ENCODE data around the gene LRRK1.

The LRRK1 gene

DNA sequence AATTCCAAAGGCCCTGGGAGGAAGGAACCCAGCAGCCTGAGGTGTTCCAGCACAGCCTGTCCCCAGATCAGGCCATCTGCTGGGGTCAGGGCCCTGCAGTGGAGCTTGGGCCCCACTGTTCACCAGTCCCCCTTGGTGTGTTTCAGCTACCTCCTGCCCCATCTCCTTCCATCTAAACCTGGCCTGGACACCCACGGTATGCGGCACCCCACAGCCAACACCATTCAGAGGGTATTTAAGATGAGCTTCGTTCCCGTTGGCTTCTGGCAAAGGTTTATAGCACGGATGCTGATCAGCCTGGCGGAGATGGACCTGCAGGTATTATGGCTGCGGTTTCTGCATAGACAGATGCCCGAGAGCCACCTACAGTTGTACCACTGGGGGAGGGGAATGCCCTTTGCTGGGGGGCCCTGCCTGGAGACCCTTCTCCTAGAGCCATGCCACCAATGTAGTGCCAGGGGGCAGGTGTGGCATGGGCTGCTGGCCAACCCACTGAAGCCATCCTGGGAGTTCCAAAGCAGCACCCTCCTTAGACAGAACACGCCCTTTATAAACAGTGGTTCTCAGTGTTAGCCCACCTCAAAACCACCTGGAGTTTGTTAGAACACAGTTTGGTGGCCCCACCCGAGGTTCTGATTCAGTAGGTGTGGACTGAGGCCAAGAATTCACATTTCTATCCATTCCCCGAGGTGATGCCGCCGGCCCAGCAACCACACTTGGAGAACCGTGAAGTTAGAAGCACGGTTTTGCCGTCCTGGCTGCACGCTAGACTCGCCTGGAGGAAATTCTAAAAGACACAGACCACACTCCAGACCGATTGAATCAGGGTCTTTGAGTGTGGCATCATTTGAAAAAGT, 126.9 kb downstream of the LRRK1 start:
- DNase-seq: no peak

DNA sequence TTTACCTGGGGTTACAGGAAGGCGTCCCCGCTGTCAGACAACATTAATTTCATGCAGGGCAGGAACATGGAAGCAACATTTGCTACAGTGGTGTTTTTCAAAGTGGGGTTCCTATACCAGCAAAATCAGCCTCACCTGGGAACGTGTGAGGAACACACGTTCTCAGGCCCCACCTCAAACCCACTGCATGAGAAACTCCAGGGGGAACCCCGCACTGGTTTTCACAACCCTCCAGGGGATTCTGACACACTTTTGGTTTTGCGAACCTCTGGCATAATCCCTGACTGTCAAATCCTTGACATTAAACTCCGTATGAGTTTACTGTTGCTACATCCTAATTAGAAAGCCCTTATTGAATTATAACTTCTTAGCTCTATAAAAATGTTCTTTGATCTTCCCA, 127.7 kb downstream of the LRRK1 start:
- DNase-seq: no peak

DNA sequence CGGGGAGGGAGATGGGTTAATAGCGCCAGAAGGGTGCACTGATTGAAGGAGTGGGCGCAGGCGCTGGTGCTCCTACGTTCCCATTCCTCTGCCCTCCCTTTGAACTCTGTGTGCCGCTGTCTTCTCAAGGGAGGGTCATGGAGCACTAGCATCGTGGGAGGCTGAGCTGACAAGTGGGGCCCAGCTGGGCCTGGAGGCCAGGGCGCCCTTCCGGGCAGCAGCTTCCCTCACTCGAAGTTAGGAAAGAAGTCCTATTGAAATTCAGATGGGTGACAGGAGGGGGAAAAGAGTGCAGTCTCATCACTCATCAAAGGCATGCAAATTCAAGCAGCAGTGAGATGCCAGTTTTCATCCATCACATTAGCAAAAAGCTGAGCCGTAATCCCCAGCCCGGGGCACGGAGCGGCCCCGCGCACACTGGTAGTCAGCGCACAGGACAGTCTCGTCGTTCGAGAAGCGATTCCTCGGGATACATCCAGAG, 128.2 kb downstream of the LRRK1 start:
- DNase-seq: no peak

DNA sequence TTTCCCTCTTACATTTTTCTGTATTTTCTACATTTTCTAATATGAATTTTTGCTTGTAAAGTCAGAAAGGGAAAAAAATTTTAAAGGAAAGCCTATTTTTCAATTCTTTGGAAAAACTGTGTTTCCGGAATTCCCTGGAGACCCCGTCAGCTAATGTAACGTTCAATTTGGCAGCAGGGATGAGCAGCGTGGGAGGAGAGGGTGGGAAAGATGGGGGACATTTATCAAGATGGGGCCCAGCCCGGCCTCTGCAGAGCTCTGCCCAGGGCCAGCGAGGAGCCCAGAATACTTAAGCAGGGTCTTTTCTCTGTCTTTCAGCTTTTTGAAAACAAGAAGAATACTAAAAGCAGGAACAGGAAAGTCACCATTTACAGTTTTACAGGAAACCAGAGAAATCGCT, 129.0 kb downstream of the LRRK1 start:
- DNase-seq: no peak

DNA sequence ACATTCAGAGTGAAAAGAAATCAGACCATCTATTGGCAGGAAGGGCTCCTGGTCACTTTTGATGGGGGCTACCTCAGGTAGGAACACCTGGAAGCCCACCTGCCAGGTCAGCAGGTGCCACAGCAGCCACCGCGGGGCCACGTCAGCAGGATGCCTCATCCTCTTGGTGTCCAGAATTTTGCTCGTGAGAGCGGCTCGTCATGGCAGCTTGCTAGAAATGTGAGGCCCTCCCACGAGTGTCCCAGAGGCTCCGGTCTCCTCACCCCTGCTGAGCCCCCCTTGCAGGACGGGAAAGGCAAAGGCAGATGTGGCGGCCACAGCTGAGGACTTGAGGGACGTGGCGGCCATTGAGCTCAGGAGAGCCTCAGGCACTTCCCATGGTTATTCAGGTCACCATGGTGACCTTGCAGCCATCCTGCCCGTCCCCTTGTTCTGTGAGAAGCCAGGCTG, 129.4 kb downstream of the LRRK1 start:
- no peak for DNase-seq

DNA sequence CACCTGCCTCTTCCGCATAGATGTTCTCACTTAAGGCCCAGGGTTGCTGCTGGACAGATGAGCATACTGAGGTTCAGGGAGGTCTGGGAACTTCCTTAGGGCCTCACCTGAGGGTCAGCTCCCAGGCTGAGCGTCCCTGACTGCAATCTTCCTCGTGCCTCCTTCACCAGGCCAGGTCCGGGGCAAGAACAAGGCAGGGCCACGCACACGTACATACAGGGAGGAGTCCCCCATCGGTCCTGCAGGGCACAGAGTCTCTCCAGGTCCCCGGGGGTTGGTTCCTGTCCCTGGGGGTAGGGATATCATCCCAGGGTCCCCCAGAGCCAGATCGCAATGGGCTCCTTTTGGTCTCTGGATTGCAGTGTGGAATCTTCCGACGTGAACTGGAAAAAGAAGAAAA, 130.1 kb downstream of the LRRK1 start:
- DNase-seq: no peak

DNA sequence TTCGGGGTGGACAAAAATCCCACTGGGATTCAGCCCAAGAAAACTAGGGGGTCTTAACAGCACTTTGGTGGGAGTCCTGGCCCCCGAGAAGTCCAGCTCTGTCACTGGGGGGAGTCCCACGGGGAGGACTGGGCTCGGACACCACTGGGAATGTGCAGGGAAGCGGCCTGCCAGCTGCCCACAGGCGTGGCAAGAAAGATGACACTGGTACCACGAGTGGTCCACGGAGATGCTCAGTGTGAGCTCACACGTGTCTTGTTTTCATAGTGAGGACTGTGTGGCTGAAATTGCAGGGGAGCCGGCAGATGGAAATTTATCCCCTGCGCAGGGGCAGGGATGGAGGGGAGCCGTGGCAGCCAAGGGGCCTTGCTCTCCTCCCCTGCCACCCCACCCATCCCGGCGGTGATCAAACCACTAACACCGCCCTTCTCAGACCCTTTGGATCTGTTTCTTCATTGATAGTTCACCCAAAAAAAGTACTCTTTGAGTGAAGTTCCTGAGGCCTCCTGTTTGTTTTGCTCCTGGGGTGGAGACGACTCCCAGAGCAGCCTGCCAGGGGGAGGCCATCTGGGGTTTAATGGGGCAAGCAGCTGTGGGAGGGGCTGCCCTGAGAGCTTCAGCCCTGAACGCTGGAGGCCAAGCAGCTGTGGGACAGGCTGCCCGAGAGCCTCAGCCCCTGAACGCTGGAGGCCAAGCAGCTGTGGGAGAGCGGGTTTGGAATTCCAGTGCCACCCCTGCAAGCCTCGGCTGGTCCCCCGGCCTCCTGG, 130.9 kb downstream of the LRRK1 start:
- no peak for DNase-seq

DNA sequence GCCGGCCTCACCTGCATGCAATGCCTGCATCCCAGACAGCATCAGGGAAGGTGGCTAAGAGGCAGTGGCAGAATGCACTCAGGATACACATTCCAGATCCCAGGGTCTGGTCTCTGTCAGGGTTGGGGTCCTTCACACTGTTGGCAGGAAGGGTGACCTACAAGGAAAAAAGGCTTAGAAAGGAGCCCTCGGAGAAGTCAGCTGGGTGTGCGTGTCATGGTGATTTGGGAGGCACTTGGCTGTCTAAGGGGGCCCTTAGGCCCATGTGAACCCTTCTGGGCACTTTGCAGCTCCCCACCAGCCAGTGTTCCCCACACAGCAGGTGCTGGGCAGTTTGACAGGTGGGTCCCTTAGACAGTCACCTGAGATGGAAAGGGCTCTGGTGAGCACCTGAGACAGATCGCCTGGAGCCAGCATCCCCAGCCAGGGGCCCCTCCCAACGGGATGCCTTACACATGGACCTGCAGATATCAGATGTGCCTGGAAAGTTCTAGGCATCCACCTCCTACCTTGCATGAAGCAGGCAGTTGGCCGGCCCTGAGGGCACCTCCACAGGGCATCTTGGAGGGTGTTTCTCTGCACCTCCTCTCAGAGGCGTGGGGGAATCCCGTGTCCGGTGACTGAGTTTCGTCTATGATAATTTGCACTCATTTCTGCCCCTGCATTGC, 131.6 kb downstream of the LRRK1 start:
- no peak for DNase-seq

DNA sequence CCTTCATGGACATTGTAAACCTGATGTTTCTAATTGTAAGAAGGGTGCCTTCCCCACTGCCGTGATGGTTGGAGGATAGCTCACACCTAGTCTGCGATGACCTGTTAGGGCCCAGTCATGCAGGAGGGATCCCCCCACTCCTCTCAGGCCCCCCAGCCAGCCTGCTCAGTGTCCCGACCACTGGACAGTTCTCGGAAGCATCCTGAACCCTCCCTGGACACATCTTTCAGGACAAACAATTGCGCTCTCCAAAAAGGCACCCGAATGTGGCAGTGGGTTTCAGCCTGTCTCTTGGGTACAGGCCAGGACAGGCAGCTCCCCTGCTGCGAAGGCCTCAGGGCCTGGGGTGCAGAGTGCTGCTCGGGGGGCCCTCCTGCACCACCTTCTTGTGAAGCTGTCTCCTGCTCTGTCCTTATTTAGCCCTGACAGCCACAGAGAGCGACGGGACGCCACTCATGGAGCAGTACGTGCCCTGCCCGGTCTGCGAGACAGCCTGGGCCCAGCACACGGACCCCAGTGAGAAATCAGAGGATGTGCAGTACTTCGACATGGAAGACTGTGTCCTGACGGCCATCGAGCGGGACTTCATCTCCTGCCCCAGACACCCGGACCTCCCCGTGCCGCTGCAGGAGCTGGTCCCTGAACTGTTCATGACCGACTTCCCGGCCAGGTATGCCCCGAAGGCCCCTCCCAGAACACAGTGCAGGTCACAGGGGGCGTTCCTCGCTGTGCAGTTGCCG, 132.3 kb downstream of the LRRK1 start:
- DNase-seq: no peak

DNA sequence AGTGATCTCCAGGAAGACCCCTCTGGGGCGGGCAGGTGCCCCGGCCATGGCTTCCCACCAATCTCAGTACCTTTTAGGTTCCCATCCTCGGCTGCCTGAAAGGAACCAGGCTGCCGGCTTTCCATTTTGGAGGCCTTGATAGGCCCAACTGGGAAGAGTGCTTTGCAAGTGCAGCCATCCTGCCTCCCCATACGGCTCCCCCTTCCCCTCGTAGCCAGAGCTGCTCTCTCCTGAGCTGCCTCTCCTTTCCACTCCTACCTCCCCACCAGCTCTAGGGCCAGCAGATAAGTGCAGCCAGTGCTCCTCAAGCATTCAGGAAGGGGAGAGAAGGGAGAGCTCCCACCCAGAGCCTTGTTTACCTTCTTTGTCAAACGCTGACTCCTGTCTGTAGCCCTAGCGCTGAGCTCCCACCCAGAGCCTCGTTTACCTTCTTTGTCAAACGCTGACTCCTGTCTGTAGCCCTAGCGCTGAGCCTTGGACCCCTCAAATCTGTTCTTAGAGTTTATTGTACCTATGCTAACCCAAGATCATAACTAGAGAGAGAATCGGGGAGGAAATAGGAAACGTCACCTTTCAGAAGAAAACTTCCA, 133.0 kb downstream of the LRRK1 start:
- no peak for DNase-seq

DNA sequence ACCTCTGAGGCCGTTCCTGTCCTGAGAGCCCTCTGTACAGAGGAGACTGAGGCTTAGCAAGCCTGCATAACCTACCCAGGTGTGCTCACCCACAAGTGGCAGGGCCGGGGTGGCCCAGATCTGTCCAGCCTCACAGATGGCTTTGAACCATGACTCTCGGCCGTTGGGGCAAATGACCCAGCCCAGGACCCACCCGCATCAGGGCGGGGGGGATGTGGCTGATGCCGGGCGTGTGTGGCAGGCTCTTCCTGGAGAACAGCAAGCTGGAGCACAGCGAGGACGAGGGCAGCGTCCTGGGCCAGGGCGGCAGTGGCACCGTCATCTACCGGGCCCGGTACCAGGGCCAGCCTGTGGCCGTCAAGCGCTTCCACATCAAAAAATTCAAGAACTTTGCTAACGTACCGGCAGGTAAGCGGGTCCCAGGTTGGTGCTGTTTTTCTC, 133.5 kb downstream of the LRRK1 start:
- DNase-seq: no peak

DNA sequence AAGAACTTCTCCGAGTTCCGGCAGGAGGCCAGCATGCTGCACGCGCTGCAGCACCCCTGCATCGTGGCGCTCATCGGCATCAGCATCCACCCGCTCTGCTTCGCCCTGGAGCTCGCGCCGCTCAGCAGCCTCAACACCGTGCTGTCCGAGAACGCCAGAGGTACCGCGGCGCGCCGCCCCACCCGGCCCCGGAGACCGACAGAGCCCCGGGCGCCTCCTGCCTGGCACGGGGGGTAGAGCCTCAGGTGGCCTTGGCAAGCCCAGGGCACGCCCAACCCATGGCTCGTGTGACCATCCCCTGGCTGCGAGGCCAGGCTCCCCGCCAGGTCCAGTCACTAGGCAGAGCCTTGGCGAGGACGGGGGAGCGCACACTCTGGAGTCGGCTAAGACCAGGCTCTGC, 134.1 kb downstream of the LRRK1 start:
- DNase-seq: no peak

DNA sequence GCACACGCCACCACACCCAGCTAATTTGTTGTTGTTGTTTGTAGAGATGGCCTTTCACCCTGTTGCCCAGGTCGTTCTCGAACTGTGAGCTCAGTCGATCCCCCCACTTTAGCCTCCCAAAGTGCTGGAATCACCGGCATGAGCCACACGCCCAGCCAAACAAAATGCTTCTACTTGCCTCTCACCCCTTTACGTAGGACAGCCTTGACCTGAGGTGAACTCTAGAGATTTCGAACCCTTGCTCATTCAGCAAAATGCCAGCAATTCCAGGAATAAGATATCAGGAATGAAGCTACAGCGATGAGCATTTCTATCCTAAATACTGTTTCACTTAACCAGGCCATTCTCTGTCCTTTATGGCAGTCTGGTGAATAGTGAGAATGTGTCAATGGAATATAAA, 135.0 kb downstream of the LRRK1 start:
- no peak for DNase-seq

DNA sequence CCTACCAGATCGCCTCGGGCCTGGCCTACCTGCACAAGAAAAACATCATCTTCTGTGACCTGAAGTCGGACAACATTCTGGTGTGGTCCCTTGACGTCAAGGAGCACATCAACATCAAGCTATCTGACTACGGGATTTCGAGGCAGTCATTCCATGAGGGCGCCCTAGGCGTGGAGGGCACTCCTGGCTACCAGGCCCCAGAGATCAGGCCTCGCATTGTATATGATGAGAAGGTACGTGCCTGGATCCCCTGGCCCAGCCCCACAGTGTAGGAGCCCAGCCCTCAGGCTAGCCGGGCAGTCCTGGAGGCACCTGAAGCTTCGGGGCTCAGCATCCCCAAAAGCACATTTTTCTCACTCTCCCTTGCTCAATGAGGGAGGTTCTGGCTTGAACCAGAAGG, 135.8 kb downstream of the LRRK1 start:
- DNase-seq: no peak

DNA sequence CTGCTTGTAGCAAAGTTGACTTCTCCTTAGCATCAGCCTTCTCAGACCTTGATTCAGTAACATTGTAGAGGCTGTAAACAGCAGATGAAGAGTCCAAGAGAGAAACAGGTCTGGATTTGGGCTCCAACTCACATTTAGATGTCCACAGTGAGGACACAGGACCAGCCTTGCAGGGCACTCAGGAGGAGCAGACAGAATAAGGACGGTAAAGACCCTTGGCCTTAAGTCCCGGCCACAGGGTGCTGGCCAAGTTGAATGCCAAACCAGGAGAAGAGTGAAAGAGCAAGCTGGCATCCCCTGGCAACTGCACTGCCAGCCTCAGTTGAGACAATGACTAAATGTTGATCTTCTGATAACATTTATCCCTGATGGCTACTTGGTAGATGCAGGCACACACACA, 136.3 kb downstream of the LRRK1 start:
- no peak for DNase-seq

DNA sequence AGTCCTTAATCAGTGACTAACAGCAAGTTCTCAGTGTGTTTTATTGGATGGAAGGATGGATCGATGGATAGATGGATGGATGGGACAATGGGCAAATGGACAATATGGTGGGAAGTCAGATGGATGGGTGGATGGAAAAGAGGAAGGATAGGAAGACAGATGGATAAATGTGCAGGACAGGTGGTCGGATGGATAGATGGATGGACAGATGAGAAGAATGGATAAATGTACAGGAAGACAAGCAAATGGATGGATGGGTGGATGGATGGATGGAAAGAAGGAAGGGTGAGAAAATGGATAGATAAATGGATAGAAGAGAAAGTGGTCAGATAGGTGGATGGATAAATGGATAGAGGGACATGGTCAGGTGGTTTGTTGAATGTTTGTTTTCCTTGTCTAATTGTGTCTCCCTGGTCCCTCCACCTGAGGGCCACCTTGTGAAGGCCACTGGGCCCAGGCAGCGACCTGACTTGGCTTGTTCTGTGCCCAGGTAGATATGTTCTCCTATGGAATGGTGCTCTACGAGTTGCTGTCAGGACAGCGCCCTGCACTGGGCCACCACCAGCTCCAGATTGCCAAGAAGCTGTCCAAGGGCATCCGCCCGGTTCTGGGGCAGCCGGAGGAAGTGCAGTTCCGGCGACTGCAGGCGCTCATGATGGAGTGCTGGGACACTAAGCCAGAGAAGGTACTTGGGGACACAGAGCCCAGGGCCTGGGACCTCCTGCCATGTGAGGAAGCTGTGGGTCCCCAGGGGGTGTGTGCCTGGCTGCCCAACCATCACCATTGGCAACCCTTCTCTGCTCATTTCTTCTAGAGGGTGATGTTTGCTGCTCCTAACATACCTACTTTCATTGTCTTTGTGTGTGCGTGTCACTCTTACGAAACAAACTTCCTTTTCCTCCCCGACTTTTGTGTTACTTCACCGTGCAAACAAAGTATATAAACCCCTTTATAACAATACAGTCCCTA, 137.5 kb downstream of the LRRK1 start:
- DNase-seq: no peak

DNA sequence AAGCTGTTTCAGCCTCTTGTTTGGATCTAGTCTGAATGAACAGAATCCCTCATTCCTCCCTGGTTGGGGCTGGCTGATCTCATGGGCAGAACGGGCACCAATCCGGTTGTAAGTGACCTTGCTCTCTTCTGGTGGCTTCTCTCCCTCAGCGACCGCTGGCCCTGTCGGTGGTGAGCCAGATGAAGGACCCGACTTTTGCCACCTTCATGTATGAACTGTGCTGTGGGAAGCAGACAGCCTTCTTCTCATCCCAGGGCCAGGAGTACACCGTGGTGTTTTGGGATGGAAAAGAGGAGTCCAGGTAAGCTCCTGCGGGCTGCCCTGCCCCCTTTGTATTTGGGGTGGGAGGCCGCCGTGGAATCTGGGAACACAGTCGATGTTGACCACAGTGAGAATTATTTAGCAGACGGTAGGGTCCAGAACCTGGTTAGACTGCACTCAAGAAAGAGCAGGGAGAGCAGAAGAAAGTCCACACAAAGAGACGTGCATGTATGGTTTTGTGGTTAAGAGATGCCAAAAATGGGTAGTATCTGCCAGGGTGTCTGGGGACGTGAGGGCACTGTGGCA, 138.8 kb downstream of the LRRK1 start:
- no peak for DNase-seq

DNA sequence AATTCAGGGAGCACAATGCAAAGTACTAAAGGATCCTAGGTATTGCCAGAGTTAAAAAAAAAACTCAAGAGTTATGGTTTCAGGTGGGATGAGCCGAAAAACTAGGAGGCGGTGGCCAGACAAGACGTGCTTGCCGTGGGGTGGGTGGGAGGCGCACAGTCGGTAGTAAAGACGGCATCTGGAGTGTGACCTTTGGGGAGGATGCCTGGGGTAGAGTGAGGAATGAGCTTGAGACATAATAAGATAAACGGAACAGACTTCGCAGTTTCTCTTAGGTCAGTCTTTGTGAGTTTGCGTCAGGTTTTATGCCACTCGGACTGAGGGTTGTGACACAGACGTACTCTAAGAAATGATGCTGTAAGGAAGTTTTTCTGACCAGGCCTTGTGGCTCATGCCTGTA, 139.6 kb downstream of the LRRK1 start:
- no peak for DNase-seq

DNA sequence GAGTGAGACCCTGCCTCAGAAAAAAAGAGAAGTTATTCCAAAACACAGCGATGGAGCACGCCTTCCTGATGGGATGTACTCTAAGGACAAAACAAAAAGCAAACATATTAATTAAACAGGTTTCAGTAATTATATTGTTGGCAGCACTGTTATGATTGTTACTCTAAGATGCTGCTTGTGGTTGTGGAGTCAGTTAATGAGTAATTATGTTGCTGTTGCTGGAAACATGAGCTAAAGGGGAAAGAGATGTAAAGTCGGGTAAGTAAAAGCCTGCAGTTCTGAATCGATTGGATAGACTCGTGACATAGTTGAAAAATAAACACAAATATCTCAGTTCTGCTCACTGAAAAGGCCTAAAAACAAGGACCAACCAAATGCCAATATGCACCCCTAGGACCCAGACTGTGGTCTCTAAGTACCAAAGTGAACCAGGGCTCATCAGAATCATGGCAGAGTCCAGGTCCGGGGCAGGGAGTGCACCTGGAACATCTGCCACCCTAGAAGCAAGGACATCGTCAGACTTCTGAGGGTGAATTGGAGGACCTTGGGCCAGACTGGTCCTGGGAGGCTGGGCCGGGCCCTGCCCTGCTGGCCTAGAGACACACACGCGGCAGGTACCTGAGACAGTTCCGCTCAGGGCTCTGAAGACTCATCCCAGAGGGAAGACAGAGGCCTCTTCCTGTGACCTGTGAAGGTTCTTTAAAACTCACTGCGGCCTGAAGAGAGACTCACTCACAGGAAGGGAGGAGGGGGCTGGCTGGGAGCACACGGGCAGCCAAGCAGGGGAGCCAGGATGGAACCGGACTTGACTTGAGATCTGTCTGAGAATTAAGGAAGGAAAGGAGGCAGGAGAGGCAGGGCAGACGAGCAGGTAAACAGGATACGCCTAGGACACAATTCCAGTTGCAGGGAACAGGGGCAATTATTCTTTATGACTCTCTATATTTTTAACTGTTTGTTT, 140.5 kb downstream of the LRRK1 start:
- no peak for DNase-seq
